Hematopoietic multipotent progenitor cell (in vitro differentiated cells): Measurements from ENCODE around the gene INMT. TPM values are rescaled to one million over a fixed set of nuclear protein-coding genes. Genes with fewer than 3 reads are reported as not detected.

ENCODE experiments used
- DNase-seq, 3 donors: peaks; one replicate each; pipeline ENCODE4 v3.0.0-alpha.2; 2011 to 2015; ENCODE audit warnings: low read depth in 2 of 3, low spot score in 2 of 3
- total RNA-seq: library from RNA; depleted of rRNA; stranded (reverse); fragments of >200 nt; gene quantifications from one replicate; pipeline ENCODE4 v1.2.3, GENCODE V29; 2012

INMT gene
- total RNA-seq, 1 donor: 0.54 TPM

DNA sequence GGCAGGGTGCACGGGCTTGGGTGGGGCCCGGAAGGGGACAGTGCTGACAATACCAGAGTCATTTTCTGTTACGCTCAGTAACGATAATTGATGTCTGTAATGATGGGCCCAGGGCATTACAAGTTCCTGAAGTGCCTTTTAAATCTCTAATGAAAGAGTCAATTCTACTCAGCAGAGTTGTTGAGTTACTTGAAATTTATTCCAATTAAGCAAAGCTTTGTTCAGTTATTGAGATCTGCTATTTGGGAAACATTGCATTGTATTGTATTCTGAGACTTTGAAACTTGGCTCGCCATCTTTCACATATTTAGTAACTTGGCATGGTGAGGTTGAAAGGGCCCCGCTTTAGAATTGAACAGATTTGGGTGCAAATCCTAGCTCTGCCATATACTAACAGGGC is 54.0 kb downstream of the INMT start:
- DNase-seq: no peak

Other genes with a start within 250 kb of the INMT start
- 17.8 TPM for gene GGCT, start 247.3 kb upstream of the INMT start, total RNA-seq
- gene GARS1, start 157.3 kb upstream of the INMT start, total RNA-seq: 49.5 TPM
- not detected for gene CRHR2, start 69.7 kb upstream of the INMT start, total RNA-seq
- gene MINDY4, start 19.3 kb downstream of the INMT start, total RNA-seq: 4.3 TPM
- gene AQP1, start 159.7 kb downstream of the INMT start, total RNA-seq: 0.81 TPM
- not detected for gene GHRHR, start 211.8 kb downstream of the INMT start, total RNA-seq